ENCODE data around the gene SYT1.
"Not testable (repeated sequence)": the region's sequence is repeated elsewhere in the genome, so short reads cannot be mapped to it uniquely, and the experiment has no call there.

Gene SYT1

DNA sequence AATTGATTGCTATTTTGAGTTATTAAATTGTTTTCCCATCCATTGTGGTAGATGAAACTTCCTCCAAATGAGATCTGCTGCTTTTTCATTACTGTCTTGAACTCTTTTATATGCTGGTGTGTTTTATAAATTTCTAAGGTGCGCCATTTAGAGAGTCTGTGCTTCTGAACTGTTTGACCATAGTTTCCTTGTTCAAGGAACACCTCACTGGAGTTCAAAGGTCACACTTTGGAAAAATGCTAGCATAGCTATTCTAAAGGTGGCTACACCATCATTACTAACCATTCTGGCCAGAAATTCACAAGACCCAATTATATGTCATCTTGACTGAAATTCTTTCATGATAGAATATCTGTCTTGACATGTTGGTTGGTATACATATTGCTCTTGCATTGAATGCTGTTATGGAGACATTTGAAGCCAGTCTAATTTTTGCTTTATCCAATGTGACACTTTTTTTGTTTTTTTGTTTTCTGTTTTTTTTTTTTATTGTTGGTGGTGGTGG, 556.7 kb downstream of the SYT1 start:
- Histone ChIP-seq H3K36me3 (ENCODE audit: control insufficient read depth, insufficient read depth, low read length) (no peaks in the 10 kb centered on the region), H3K9ac (ENCODE audit: low read depth, low read length) (no peak overlapping the region), H3K27me3 (ENCODE audit: control insufficient read depth, insufficient read depth, low read length) (no peaks in the 10 kb centered on the region), H3K4me1 (ENCODE audit: control insufficient read depth, insufficient read depth, low read length) (peaks cover 6% of the 10 kb centered on the region), H3K9me3 (ENCODE audit: control insufficient read depth, insufficient read depth, low read length) (no peaks in the 10 kb centered on the region), H3K4me3 (ENCODE audit: low read depth, low read length) (no peak overlapping the region)

DNA sequence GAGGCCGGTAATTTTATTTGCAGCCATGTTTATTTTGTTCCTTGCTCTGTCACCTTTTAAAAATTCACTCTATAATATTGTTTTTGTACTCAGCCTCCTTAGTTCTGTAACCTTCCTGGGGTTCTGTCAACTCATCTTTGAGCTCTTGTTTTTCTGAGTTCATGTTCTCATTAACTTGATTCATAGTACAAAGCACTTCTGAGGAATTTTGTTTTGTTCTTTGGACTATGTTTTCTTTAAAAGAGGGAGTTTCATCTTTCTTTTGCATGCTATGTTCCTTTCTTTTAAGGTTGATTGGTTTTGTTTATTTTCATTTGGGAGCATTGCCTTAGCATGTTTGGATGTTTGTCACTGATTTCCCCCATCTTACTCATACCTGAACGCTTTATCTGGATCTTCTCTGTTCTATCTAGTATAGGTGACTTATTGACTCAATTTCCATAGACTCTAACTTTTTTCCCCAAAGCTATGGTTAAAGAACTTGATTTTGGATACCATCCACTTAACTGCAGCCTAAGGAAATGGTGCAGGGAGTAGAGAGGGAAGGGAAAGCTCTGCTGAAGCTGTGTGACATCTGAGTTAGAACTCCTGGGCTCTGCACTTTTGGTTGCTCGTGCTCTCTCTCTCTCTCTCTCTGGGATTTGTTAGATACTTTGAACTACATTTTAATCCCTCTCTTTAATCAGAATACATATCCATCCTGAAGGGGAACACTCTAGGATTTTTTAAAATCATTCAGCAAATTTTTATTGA, 557.7 kb downstream of the SYT1 start:
- H3K9me3 ChIP-seq (ENCODE audit: control insufficient read depth, insufficient read depth, low read length) = no peaks in the 10 kb centered on the region
- H3K27me3 ChIP-seq (ENCODE audit: control insufficient read depth, insufficient read depth, low read length) = no peaks in the 10 kb centered on the region
- peaks cover 6% of the 10 kb centered on the region for H3K4me1 ChIP-seq (ENCODE audit: control insufficient read depth, insufficient read depth, low read length)
- no peak overlapping the region for H3K4me3 ChIP-seq (ENCODE audit: low read depth, low read length)
- H3K9ac ChIP-seq (ENCODE audit: low read depth, low read length) = no peak overlapping the region
- no peaks in the 10 kb centered on the region for H3K36me3 ChIP-seq (ENCODE audit: control insufficient read depth, insufficient read depth, low read length)

DNA sequence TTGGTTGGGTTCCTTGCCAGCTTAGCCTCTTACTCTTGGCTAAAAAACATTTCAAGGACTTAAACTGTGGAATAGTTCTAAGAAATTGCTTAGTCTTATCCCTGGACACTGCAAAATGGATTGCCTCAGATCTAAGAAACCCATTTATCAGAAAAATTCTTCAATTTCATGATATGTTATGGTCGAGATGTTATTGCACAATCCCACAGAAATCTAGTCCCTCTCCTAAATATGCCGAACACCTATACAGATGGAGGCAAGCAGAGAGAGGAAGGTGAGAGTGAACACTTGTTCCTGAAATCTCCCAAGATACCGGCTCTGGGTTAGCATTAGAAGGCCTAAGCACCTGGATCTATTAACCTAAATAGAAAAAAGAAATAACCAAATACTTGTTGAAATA, 559.0 kb downstream of the SYT1 start:
- Histone ChIP-seq H3K4me1 (ENCODE audit: control insufficient read depth, insufficient read depth, low read length) (peaks cover 6% of the 10 kb centered on the region), H3K9ac (ENCODE audit: low read depth, low read length) (no peak overlapping the region), H3K36me3 (ENCODE audit: control insufficient read depth, insufficient read depth, low read length) (no peaks in the 10 kb centered on the region), H3K9me3 (ENCODE audit: control insufficient read depth, insufficient read depth, low read length) (no peaks in the 10 kb centered on the region), H3K27me3 (ENCODE audit: control insufficient read depth, insufficient read depth, low read length) (no peaks in the 10 kb centered on the region), H3K4me3 (ENCODE audit: low read depth, low read length) (no peak overlapping the region)

DNA sequence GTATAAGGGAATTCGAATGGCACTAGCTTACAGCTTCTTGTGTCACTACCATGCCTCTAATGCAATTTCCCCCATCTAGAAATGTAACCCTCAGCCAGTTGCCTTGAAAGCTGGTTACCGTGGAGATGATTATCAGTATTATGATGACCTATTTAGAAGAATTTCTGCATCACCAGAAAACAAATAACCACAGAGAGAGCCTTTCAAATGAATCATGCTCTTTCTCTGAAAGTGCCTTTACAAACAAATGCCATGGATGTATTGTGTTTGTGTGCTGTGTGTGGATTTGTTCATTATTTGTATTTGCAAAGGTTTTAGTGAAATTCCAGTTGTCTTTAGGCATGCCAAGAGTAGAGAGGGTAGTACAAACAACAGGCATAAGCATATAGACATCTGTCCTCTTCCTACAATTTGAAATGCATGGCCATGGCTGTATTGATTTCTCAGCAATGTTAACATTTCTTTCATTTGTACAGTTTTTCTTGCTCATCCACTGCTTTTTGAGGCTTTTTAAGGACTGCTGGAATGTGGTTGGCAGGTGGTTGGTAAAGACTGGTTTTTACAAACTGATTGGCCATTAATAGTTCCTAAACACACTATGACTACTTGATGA, 559.6 kb downstream of the SYT1 start:
- Histone ChIP-seq H3K4me1 (ENCODE audit: control insufficient read depth, insufficient read depth, low read length) (peaks cover 6% of the 10 kb centered on the region), H3K9ac (ENCODE audit: low read depth, low read length) (no peak overlapping the region), H3K36me3 (ENCODE audit: control insufficient read depth, insufficient read depth, low read length) (no peaks in the 10 kb centered on the region), H3K27me3 (ENCODE audit: control insufficient read depth, insufficient read depth, low read length) (no peaks in the 10 kb centered on the region), H3K9me3 (ENCODE audit: control insufficient read depth, insufficient read depth, low read length) (no peaks in the 10 kb centered on the region), H3K4me3 (ENCODE audit: low read depth, low read length) (no peak overlapping the region)

DNA sequence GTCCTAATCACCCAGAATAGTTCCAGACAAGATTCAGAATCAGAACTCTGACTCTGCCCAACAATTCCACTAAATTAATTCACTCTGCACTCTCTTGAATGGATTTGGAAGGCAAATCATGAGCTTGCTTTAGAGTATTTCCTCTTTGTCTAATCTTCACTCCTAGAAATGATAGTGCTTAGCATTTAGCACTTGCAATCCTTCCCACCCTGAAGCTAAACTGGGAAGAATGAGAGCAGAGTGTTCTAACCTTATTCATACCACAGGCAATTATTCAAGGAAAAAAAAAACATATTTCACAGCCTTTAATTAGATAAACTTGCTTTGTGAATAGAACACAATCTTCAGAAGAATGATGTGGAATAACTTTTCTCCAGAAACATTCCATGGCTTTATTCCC, 561.5 kb downstream of the SYT1 start:
- Histone ChIP-seq H3K4me3 (ENCODE audit: low read depth, low read length) (no peak overlapping the region), H3K4me1 (ENCODE audit: control insufficient read depth, insufficient read depth, low read length) (peaks cover 6% of the 10 kb centered on the region), H3K36me3 (ENCODE audit: control insufficient read depth, insufficient read depth, low read length) (no peaks in the 10 kb centered on the region), H3K9me3 (ENCODE audit: control insufficient read depth, insufficient read depth, low read length) (no peaks in the 10 kb centered on the region), H3K27me3 (ENCODE audit: control insufficient read depth, insufficient read depth, low read length) (no peaks in the 10 kb centered on the region), H3K9ac (ENCODE audit: low read depth, low read length) (no peak overlapping the region)

DNA sequence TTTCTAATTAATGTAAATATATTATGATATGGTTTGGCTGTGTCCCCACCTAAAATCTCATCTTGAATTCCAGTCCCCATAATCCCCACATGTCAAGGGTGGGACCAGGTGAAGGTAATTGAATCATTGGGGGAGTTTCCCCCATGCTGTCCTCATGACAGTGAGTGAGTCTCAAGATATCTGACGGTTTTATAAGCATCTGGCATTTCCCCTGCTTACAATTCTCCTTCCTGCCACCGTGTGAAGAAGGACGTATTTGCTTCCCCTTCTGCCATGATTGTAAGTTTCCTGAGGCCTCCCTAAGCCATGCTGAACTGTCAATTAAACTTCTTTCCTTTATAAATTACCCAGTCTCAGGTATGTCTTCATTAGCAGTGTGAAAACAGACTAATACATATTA, 562.2 kb downstream of the SYT1 start:
- H3K4me3 ChIP-seq (ENCODE audit: low read depth, low read length); H3K9ac ChIP-seq (ENCODE audit: low read depth, low read length); H3K36me3 ChIP-seq (ENCODE audit: control insufficient read depth, insufficient read depth, low read length); H3K27me3 ChIP-seq (ENCODE audit: control insufficient read depth, insufficient read depth, low read length); H3K4me1 ChIP-seq (ENCODE audit: control insufficient read depth, insufficient read depth, low read length); H3K9me3 ChIP-seq (ENCODE audit: control insufficient read depth, insufficient read depth, low read length): not testable (repeated sequence)

DNA sequence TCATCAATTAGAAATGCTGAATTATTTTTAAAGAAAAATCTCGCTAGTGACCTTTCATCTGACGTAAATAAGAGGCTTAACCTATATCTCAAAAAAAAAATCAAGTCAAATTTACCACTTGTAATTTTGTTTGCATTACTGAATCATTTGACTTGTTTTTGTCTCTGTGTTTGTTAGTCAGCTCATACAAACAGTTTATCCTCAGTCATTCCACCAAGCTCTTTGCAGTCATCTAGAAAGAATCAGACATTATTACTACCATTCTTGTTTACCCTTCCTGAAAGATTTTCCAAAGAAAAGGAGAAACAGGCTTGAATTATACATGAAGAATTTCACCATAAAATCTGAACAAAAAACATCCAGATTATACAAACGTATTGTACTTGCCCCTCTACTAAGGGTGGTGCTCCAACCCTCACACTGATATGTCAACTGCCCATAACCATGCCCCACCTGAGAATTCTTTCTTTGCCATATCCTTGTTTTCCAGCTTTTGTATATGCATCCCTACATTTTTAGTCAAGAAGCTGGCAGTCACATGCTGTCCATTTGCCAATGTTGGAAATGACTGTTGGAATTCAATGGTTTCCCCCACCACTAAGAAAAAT, 569.0 kb downstream of the SYT1 start:
- H3K36me3 ChIP-seq (ENCODE audit: control insufficient read depth, insufficient read depth, low read length) = no peaks in the 10 kb centered on the region
- no peaks in the 10 kb centered on the region for H3K9me3 ChIP-seq (ENCODE audit: control insufficient read depth, insufficient read depth, low read length)
- no peaks in the 10 kb centered on the region for H3K4me1 ChIP-seq (ENCODE audit: control insufficient read depth, insufficient read depth, low read length)
- no peaks in the 10 kb centered on the region for H3K27me3 ChIP-seq (ENCODE audit: control insufficient read depth, insufficient read depth, low read length)
- H3K4me3 ChIP-seq (ENCODE audit: low read depth, low read length) = no peak overlapping the region
- no peak overlapping the region for H3K9ac ChIP-seq (ENCODE audit: low read depth, low read length)

DNA sequence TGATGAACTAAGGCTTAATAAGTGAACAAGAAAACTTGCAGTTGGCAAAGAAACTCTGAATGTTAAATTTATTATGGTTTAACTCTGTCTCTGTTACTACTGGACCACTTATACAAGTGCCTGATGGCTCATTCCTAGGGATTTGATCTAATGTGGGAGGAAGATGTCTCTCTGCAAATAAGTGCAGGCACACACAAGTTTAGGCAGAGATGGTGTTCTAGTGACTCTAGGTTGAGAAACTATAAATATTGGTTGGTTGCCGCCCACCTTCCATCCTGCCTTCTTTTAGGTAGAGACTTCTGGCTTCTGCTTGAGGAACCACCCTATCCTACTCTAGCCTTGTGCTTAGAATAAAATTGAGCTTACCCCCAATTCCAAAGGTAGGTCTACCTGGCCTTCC, 570.0 kb downstream of the SYT1 start:
- Histone ChIP-seq H3K9ac (ENCODE audit: low read depth, low read length) (no peak overlapping the region), H3K9me3 (ENCODE audit: control insufficient read depth, insufficient read depth, low read length) (no peaks in the 10 kb centered on the region), H3K4me1 (ENCODE audit: control insufficient read depth, insufficient read depth, low read length) (no peaks in the 10 kb centered on the region), H3K36me3 (ENCODE audit: control insufficient read depth, insufficient read depth, low read length) (no peaks in the 10 kb centered on the region), H3K27me3 (ENCODE audit: control insufficient read depth, insufficient read depth, low read length) (no peaks in the 10 kb centered on the region), H3K4me3 (ENCODE audit: low read depth, low read length) (no peak overlapping the region)

DNA sequence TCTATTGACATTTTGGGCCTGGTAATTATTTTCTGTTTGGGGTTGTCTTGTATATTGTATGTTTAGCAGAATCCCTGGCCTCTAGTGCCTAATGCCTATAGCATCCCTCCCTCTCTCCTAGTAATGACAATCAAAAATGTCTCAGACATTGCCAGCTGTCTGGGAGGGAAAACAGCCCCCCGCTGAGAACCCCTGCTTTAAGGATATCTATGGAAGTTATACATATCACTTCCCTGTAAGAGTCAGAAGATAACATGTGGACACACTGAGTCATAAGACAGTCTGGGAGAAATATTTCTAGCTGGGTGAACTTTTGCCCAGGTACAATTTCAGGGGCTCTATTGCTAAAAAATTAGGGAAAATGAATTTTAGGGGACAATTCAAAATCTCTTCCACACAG, 571.2 kb downstream of the SYT1 start:
- H3K4me1 ChIP-seq (ENCODE audit: control insufficient read depth, insufficient read depth, low read length) = no peaks in the 10 kb centered on the region
- H3K9ac ChIP-seq (ENCODE audit: low read depth, low read length) = no peak overlapping the region
- no peaks in the 10 kb centered on the region for H3K36me3 ChIP-seq (ENCODE audit: control insufficient read depth, insufficient read depth, low read length)
- no peak overlapping the region for H3K4me3 ChIP-seq (ENCODE audit: low read depth, low read length)
- H3K27me3 ChIP-seq (ENCODE audit: control insufficient read depth, insufficient read depth, low read length) = no peaks in the 10 kb centered on the region
- no peaks in the 10 kb centered on the region for H3K9me3 ChIP-seq (ENCODE audit: control insufficient read depth, insufficient read depth, low read length)

DNA sequence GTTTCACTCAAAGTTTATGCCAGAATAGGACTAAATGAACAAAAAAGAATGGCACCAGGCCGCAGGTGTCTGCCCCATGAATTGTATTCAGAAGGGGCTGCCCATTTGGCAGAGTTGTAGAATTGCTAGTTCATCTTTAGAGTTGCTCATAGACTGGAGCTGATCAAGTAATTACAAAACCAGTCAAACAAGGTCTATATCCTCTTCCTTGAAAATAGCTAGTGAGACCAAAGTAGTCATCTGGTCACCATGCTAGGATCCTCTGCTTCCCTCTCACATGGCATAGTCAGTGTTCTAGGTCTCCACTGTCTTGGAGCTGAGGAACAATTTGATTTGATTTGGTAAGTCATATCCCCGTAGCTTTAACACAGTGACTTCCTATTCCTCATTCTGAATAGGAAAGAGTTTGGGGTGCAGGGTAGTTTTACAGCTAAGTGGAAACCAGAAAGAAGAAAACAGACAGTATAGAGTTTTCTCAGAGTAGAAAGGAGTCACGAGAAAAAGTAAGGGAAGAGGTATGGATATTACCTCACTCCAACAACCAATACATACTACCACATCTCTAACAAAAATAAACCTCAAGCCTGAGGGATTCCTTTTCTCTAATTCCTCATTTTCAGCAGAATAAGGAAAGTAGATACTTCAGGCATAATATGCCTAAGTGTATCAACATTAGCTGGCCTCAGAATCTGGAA, 574.1 kb downstream of the SYT1 start:
- Histone ChIP-seq H3K4me3 (ENCODE audit: low read depth, low read length) (no peak overlapping the region), H3K9me3 (ENCODE audit: control insufficient read depth, insufficient read depth, low read length) (no peaks in the 10 kb centered on the region), H3K36me3 (ENCODE audit: control insufficient read depth, insufficient read depth, low read length) (no peaks in the 10 kb centered on the region), H3K4me1 (ENCODE audit: control insufficient read depth, insufficient read depth, low read length) (no peaks in the 10 kb centered on the region), H3K9ac (ENCODE audit: low read depth, low read length) (no peak overlapping the region), H3K27me3 (ENCODE audit: control insufficient read depth, insufficient read depth, low read length) (no peaks in the 10 kb centered on the region)

DNA sequence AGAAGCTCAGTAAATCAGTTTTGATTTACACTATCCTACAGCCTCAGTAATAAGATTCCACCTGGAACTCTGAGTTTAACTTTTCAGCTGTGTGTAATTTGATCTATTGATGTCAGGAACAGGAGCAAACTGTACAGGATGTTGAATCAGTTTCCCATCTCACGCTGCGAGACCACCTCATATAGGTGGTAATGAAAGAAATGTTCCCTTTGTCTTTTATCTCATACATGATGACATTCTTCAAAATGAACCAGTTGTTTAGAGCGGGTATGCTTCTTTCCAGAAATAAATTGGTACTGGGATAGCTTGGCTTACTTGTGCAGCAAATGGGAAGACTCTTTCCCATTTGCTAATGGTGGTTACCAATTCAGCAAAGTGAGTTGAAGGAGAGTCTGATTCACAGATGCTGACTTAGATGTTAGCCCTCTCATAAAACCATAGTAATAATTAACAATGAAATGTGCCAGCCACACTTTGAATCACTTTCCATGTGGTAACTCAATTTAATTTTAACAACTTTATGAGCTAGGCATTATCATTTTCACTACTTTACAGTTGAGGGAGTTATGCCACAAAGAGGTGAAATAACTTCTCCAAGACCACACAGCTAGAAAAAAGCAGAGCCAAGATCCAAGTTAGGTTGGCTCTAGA, 574.7 kb downstream of the SYT1 start:
- Histone ChIP-seq H3K9me3 (ENCODE audit: control insufficient read depth, insufficient read depth, low read length) (no peaks in the 10 kb centered on the region), H3K36me3 (ENCODE audit: control insufficient read depth, insufficient read depth, low read length) (no peaks in the 10 kb centered on the region), H3K4me3 (ENCODE audit: low read depth, low read length) (no peak overlapping the region), H3K9ac (ENCODE audit: low read depth, low read length) (no peak overlapping the region), H3K4me1 (ENCODE audit: control insufficient read depth, insufficient read depth, low read length) (no peaks in the 10 kb centered on the region), H3K27me3 (ENCODE audit: control insufficient read depth, insufficient read depth, low read length) (no peaks in the 10 kb centered on the region)

All from iPS-15b (cell line).